GM18505 (cell line): ENCODE results near the gene C16orf86.

Experiments used
- ATAC-seq: cut with Tn5 transposase; IDR thresholded peaks from one replicate; pipeline ENCODE4 v1.9.1; 2021; ENCODE audit not compliant: unreplicated experiment
- POLR2A ChIP-seq: IDR thresholded peaks from 4 replicates; pipeline ENCODE4 v1.6.1; 2011; ENCODE audit warnings: borderline replicate concordance; ENCODE audit not compliant: insufficient read depth, insufficient read length; ENCODE audit errors: extremely low read depth

The C16orf86 gene

DNA sequence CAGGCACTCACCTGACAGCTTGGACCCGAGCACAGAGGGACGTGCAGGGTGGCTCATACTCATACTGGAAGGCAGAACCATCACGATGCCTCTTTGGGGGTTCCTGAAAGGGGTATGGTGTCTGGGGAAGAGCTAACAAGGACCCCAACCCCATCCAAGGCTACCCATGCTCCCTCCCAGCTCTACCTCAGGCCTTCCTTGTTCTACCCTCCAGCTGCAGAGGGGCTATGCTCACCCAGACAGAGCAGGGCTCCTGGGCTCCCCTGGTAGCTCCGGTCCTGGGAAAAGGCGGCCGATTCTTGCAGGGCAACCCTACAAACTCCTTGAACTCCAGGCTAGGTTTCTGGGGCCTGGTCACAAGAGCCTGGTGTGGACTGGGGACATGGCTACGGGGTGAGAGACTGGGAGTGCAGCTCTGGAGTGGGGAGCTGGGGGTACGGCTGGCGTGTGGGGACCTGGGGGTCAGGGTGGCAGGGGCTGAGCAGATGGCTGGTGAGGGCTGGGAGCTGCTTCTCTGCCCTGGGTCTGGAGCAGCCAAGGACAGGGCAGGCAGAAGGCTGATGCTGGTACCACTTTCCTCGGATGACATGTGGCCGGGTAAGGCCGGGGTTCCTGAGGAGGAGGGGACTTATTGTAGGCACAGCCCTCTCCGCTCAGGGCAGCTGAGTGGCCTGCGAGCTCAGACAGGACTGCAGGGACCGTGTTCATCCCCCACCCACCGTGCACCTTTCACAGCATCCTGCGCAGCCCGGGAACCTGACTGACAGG lies 8.7 kb upstream of the C16orf86 start:
- TF ChIP-seq POLR2A = no peak
- ATAC-seq = no peak

DNA sequence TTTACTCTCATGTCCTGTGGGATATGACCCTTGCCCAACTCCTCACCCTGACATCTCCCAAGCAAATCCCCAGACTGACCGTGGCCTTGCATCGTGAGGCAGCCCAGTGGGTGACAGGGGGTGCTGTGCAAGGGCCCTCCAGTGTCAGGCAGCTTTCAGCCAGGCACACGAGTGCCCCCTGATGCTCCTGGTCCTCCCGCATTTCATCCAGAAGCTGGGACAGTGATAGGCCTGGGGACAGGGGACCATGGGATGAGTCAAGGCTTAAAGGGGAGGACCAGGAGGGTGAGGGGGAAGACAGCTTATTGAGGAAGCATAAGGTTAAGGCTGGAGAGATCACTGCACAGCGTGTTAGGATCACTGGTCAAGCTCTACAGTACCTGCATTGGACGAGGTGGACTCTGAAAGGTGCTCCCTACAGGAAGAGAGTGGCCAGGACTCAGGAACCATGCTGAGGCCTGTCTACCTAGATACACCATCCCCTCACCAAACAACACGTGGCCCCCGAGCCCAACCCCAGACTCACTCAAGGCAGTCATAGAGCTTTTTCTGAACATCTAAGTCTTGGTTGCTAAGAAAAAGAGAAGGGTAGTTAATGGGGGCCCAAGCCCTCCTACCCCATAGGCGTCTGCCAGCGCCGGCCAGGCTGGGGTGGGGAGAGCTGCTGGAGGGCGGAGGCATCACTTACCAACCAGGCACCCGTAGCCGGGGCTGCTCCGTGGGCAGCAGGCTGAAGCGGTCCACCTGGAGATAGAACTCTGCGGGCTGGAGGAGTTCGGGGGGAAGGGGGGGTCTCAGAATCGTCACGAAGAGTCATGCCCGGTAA lies 7.6 kb upstream of the C16orf86 start:
- no peak for TF ChIP-seq POLR2A
- no peak for ATAC-seq

DNA sequence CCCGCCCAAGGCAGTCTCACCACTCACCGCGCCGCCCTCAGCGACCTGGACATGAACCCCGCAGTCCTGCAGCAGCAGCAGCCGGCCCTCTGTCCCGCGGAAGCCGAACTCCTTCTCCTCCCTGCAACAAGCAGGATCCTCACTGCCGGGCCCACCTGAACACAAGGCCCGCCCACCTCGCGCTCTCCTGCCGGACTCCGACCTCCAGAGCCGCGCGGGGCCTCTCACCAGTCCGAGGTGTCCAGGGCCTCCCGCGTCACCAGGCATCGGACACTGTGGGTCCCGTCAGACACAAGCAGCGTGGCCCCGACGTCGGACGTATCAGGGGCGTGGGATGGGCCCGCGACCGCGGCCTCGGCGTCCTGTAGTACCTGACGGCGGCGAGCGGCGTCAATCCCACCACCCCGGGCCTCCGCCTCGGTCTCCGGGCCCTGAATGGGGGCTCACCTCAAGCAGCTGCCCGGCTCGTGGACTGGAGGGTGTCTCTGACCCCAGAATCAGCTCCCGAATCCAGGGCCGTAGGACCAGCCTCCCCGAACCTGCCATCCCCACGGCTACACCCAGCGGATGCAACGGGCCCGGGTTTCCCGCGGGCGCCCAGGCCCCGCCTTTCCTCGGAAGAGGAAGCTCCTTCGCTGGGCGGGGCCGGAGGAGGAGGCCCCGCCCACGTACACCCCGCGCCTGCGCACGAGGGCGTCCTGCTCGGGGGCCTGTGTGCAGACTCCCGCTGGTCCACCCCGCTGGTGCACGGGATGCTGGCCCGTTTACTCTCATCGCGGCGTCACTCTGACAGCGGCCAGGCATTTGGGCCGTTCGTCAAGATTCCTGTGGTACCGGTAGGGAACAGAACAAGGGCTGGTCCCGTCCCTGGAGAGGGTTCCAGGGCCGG lies 6.7 kb upstream of the C16orf86 start, which contains the start of gene ACD:
Gene ACD (minus strand): TSS at position 586 of the 889 bp plus-strand sequence. CDS start 40 bp downstream, at position 546.
- peak; percentile 84 for TF ChIP-seq POLR2A
- peak; percentile 61 for ATAC-seq

DNA sequence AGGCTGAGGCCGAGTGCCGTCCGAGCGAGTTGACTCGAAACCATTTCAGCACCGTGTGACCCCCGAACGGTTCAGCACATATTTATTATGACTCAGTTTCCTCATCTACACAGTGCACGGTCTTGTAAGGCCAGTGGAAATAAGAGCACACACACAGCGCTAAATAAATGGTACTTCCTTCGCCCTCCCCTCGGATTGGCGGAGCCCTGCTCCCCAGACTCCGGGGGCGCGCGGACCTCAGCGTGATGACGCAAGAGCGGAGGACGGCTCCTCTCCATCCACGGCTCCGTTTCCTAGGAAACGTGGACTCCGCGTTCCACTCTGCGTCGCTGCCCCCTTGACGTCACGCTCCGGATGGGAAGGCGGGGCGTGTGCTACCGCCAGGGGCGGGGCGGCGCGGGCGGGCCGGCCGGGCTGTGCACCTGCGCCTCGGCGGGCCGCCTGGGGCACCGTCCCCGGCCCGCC lies 6.0 kb upstream of the C16orf86 start, which contains the start of gene PARD6A:
Gene PARD6A (plus strand): TSS at position 397 of the 465 bp plus-strand sequence. CDS start 79 bp downstream, outside the sequence.
- ATAC-seq = peak; percentile 70
- no peak for TF ChIP-seq POLR2A

DNA sequence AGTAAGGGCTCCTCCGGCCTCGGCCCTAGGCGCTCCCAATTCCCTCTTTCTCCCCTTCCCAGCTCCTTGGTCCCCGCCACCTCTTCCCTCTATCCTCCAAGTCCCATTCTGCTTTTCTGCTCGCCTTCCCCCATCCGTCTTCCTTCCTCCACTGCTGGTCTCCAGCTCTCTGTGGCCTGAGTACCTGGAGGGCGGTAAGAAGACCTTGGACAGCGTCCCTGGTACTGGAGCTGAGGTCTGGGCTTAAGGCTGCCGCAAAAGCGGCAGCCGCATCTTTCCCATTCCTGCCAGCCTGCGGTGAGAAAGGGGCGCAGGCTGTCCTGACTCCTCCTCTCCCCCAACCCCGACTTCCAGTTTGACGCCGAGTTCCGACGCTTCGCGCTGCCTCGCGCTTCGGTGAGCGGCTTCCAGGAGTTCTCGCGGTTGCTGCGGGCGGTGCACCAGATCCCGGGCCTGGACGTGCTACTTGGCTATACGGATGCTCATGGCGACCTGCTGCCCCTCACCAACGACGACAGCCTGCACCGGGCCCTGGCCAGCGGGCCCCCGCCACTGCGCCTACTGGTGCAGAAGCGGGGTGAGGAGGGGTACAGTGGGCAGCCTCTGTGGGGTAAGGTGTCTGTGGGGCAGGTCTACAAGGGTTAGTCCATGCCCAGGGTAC lies 5.4 kb upstream of the C16orf86 start:
- ATAC-seq = no peak
- TF ChIP-seq POLR2A = no peak

DNA sequence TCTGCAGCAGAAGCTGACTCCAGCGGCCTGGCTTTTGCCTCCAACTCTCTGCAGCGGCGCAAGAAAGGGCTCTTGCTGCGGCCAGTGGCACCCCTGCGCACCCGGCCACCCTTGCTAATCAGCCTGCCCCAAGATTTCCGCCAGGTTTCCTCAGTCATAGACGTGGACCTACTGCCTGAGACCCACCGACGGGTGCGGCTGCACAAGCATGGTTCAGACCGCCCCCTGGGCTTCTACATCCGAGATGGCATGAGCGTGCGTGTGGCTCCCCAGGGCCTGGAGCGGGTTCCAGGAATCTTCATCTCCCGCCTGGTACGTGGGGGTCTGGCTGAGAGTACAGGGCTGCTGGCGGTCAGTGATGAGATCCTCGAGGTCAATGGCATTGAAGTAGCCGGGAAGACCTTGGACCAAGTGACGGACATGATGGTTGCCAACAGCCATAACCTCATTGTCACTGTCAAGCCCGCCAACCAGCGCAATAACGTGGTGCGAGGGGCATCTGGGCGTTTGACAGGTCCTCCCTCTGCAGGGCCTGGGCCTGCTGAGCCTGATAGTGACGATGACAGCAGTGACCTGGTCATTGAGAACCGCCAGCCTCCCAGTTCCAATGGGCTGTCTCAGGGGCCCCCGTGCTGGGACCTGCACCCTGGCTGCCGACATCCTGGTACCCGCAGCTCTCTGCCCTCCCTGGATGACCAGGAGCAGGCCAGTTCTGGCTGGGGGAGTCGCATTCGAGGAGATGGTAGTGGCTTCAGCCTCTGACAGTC lies 4.5 kb upstream of the C16orf86 start:
- no peak for ATAC-seq
- TF ChIP-seq POLR2A = no peak

DNA sequence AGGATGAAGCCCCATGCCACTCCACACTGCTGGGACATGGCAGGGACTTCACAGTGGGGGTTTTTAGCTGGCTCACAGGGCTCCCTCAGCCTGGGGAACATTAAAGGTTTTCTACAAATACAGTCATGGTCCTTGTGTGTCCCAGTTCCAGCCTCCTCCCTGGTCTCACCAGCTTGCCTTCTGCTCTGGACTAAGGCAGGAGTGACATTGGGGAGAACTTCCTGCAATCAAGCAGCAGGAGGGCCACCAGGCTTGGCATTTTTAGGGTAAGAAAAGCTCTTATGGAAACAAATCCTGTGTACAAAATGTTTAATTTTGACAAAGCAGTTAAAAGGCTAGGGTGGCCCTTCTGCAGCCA lies 4.0 kb upstream of the C16orf86 start:
- TF ChIP-seq POLR2A = no peak
- ATAC-seq = no peak

DNA sequence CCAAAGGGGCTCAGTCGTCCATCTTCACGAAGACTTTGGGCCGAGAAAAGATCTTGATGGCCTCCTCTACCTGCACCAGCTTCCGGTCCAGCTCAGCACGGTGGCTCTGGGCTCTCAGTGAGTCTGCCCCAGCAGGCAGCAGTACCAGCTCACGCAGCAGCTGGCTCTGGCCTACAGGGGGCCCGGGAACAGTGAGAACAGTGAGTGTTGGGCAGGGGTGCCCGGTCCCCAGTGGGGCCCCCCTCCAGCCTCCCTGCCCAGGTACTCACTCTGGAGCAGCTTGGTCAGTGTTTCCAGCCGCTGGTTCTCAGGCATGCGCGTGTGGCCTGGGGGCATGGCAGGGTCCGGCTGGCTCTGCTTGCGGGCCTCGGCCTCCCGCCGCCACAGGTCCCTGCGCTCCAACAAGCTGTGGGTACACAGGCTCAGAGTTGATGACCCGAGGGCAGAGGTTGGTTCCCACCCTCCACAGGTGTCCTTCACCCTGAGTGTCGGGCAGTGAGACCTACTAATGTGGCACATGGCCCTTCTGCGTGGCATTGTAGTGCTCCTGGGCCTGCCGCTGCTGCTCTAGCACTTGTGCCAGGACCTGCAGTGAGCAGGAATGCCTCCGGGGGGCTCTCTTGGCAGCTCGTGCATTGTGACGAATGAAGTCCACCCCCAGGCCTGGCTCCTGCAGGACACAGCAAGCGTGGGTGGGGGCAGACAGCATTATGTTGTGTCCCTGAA lies 3.3 kb upstream of the C16orf86 start:
- no peak for ATAC-seq
- TF ChIP-seq POLR2A = no peak

DNA sequence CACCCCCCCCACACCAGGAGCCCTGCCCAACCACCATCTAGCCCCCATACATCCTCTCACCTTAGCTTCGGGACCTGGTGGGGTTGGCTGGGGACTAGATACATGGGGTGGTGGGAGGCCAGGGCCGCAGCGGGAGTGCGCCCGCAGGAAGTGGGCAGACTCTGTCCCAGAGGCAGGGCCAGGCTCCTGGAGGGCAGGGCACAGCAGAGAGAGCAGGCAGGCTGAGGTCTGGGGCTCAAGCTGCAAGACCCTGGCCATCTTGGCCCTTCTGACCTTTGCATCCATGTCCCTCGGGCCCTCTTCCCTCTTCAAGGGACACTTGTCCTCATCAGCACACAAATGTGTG lies 2.8 kb upstream of the C16orf86 start:
- no peak for ATAC-seq
- TF ChIP-seq POLR2A = no peak

DNA sequence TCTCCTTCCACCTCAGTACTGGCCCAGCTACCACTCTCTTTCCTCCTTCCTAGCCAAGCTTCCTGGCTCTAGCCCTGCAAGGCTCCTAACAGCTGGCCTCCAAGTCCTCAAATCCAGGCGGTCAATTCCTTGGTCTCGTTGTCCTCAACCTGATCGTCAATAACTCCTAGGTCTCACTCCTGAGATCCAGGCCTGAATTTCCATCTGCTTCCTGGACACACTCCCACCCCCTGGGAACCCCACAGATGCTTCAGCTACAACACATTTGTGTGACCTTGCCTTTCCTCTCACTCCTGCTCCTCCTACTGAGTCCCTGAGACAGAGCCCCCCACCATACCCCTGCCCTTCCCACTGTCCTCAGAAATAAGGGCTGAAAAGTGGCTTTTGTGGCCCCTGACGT lies 2.4 kb upstream of the C16orf86 start:
- no peak for ATAC-seq
- TF ChIP-seq POLR2A = no peak

DNA sequence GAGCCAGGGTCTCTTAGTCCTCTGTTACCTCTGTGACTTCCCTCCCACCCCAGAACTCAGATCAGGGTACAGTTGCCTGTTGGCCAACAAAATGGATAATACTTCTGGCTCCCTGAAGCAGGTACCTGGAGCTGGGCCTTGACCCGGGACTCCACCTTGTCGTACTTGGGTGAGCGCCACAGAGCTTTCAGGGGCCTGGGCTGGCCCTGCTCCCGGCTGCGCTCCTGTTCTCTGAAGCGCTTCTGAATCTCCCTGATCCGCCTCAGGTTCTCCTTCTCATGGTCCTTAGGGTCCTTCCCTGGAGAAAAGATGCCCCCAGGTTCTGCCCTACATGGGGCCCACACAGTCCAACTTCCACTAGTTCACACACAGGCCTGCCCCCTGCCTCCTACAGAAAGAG lies 1.7 kb upstream of the C16orf86 start:
- ATAC-seq = no peak
- TF ChIP-seq POLR2A = no peak
